HEK293 (cell line): ENCODE results near the gene TRAK1.
A peak's percentile ranks its signal among the peaks of the same experiment; 100 is the strongest.

Experiments
- CTCF ChIA-PET: fragments of 350-600 bp; formaldehyde crosslinking; extraction: SDS; loops from one replicate; lab custom pipeline; 2021; ENCODE audit warnings: antibody characterized with exemption; lab: Yijun Ruan, JAX
- POLR2A ChIA-PET: fragments of 300-600 bp; formaldehyde crosslinking; extraction: SDS; loops from one replicate; lab custom pipeline; 2020; ENCODE audit warnings: antibody characterized with exemption, inconsistent platforms; lab: Yijun Ruan, JAX
- H3K27ac ChIP-seq: fragments of 200-500 bp; sonication (Bioruptor generic); 2 replicates; pipeline ENCODE4 v1.5.1; 2014; ENCODE audit warnings: low read depth, low read length, control low read depth, inconsistent platforms; ENCODE audit errors: extremely low read depth
- H3K36me3 ChIP-seq, 2 experiments: fragments of 200-500 bp in 1 of 2; sonication (Bioruptor generic) in 1 of 2; 1 replicate in 1 of 2; 2 replicates in 1 of 2; pipeline ENCODE4 v1.5.1; 2014 to 2017; ENCODE audit warnings: inconsistent platforms in 2 of 2, low read length in 2 of 2; ENCODE audit not compliant: control insufficient read depth in 2 of 2, insufficient read depth in 1 of 2
- H3K4me1 ChIP-seq: fragments of 200-500 bp; sonication (Bioruptor generic); 2 replicates; pipeline ENCODE4 v1.5.1; 2014; ENCODE audit warnings: mild to moderate bottlenecking, low read length, inconsistent platforms; ENCODE audit not compliant: control insufficient read depth, insufficient read depth
- H3K4me3 ChIP-seq: 2 replicates; pipeline ENCODE4 v1.5.1; 2011; ENCODE audit warnings: low read depth, mild to moderate bottlenecking, control low read depth, low read length, moderate library complexity
- H3K9me3 ChIP-seq: fragments of 200-500 bp; sonication (Bioruptor generic); 2 replicates; pipeline ENCODE4 v1.5.1; 2014; ENCODE audit warnings: low read depth, low read length, inconsistent platforms; ENCODE audit not compliant: control insufficient read depth, insufficient read depth
- GLI2 ChIP-seq: fragments of 450-650 bp; formaldehyde crosslinking; IDR thresholded peaks from 2 replicates; pipeline ENCODE4; 2017; ENCODE audit warnings: missing biosample characterization, missing genetic modification characterization, low read depth, borderline replicate concordance
- GLI4 ChIP-seq: fragments of 450-650 bp; formaldehyde crosslinking; IDR thresholded peaks from 2 replicates; pipeline ENCODE4 v1.5.1; 2016; ENCODE audit warnings: missing biosample characterization, missing genetic modification characterization
- GLIS1 ChIP-seq: fragments of 450-650 bp; formaldehyde crosslinking; IDR thresholded peaks from 2 replicates; pipeline ENCODE4 v1.5.1; 2016; ENCODE audit warnings: missing biosample characterization, missing genetic modification characterization
- GLIS2 ChIP-seq: fragments of 450-650 bp; formaldehyde crosslinking; IDR thresholded peaks from 2 replicates; pipeline ENCODE4 v1.5.1; 2016; ENCODE audit warnings: missing biosample characterization, missing genetic modification characterization
- HOXC10 ChIP-seq: sonication (generic); formaldehyde crosslinking; IDR thresholded peaks from 2 replicates; pipeline ENCODE4 v1.8.1; 2023; ENCODE audit warnings: mild to moderate bottlenecking, missing genetic modification reagents
- KLF10 ChIP-seq: fragments of 450-650 bp; IDR thresholded peaks from 2 replicates; pipeline ENCODE4 v1.5.1; 2018; ENCODE audit warnings: missing biosample characterization, mild to moderate bottlenecking, missing genetic modification characterization
- SP7 ChIP-seq: fragments of 450-650 bp; formaldehyde crosslinking; IDR thresholded peaks from 2 replicates; pipeline ENCODE4 v1.5.1; 2016; ENCODE audit warnings: missing biosample characterization, missing genetic modification characterization
- TCF7L2 ChIP-seq: IDR thresholded peaks from 2 replicates; pipeline ENCODE4 v1.6.1; 2011; ENCODE audit warnings: low read depth, mild to moderate bottlenecking, inconsistent platforms, low read length, moderate library complexity, borderline replicate concordance
- ZBTB17 ChIP-seq: fragments of 450-650 bp; formaldehyde crosslinking; IDR thresholded peaks from 2 replicates; pipeline ENCODE4 v1.5.1; 2016; ENCODE audit warnings: missing biosample characterization, missing genetic modification characterization
- ZBTB7A ChIP-seq: fragments of 450-650 bp; formaldehyde crosslinking; IDR thresholded peaks from 2 replicates; pipeline ENCODE4 v1.5.1; 2016; ENCODE audit warnings: low read depth, missing biosample characterization, missing genetic modification characterization
- ZBTB8A ChIP-seq: fragments of 450-650 bp; formaldehyde crosslinking; IDR thresholded peaks from 2 replicates; pipeline ENCODE4 v1.5.1; 2016; ENCODE audit warnings: missing biosample characterization, missing genetic modification characterization
- ZEB2 ChIP-seq: fragments of 450-650 bp; formaldehyde crosslinking; IDR thresholded peaks from 2 replicates; pipeline ENCODE4 v1.5.1; 2016; ENCODE audit warnings: missing biosample characterization, missing genetic modification characterization
- ZNF133 ChIP-seq: fragments of 450-650 bp; formaldehyde crosslinking; IDR thresholded peaks from 2 replicates; pipeline ENCODE4 v1.5.1; 2016; ENCODE audit warnings: missing biosample characterization, missing genetic modification characterization
- ZNF248 ChIP-seq: fragments of 450-650 bp; formaldehyde crosslinking; IDR thresholded peaks from 2 replicates; pipeline ENCODE4 v1.5.1; 2017; ENCODE audit warnings: missing biosample characterization, missing genetic modification characterization
- ZNF48 ChIP-seq: fragments of 450-650 bp; formaldehyde crosslinking; IDR thresholded peaks from 2 replicates; pipeline ENCODE4 v1.5.1; 2016; ENCODE audit warnings: missing biosample characterization, missing genetic modification characterization
- ZNF544 ChIP-seq: fragments of 450-650 bp; formaldehyde crosslinking; IDR thresholded peaks from 2 replicates; pipeline ENCODE4 v1.5.0; 2017; ENCODE audit warnings: missing biosample characterization, missing genetic modification characterization
- ZNF776 ChIP-seq: fragments of 450-650 bp; formaldehyde crosslinking; IDR thresholded peaks from 2 replicates; pipeline ENCODE4 v1.5.0; 2017; ENCODE audit warnings: missing biosample characterization, missing genetic modification characterization, borderline replicate concordance
- ZNF791 ChIP-seq: fragments of 450-650 bp; formaldehyde crosslinking; IDR thresholded peaks from 2 replicates; pipeline ENCODE4 v1.5.1; 2016; ENCODE audit warnings: missing biosample characterization, missing genetic modification characterization
- TF ChIP-seq, protein P1 (sequence below): fragments of 450-650 bp; IDR thresholded peaks from 2 replicates; pipeline ENCODE4 v1.5.1; 2018; ENCODE audit warnings: missing biosample characterization, mild to moderate bottlenecking, missing genetic modification characterization
- TF ChIP-seq, protein P2 (sequence below): fragments of 450-650 bp; formaldehyde crosslinking; IDR thresholded peaks from 2 replicates; pipeline ENCODE4 v1.5.1; 2016; ENCODE audit warnings: missing biosample characterization, missing genetic modification characterization, borderline replicate concordance
- TF ChIP-seq, protein P3 (sequence below): fragments of 450-650 bp; formaldehyde crosslinking; IDR thresholded peaks from 2 replicates; pipeline ENCODE4 v1.5.1; 2016; ENCODE audit warnings: missing biosample characterization, missing genetic modification characterization
- TF ChIP-seq, protein P4 (sequence below): fragments of 450-650 bp; formaldehyde crosslinking; IDR thresholded peaks from 2 replicates; pipeline ENCODE4 v1.5.1; 2016; ENCODE audit warnings: missing biosample characterization, missing genetic modification characterization
- TF ChIP-seq, protein P5 (sequence below): fragments of 450-650 bp; formaldehyde crosslinking; IDR thresholded peaks from 2 replicates; pipeline ENCODE4 v1.5.1; 2016; ENCODE audit warnings: missing biosample characterization, missing genetic modification characterization

Gene TRAK1

DNA sequence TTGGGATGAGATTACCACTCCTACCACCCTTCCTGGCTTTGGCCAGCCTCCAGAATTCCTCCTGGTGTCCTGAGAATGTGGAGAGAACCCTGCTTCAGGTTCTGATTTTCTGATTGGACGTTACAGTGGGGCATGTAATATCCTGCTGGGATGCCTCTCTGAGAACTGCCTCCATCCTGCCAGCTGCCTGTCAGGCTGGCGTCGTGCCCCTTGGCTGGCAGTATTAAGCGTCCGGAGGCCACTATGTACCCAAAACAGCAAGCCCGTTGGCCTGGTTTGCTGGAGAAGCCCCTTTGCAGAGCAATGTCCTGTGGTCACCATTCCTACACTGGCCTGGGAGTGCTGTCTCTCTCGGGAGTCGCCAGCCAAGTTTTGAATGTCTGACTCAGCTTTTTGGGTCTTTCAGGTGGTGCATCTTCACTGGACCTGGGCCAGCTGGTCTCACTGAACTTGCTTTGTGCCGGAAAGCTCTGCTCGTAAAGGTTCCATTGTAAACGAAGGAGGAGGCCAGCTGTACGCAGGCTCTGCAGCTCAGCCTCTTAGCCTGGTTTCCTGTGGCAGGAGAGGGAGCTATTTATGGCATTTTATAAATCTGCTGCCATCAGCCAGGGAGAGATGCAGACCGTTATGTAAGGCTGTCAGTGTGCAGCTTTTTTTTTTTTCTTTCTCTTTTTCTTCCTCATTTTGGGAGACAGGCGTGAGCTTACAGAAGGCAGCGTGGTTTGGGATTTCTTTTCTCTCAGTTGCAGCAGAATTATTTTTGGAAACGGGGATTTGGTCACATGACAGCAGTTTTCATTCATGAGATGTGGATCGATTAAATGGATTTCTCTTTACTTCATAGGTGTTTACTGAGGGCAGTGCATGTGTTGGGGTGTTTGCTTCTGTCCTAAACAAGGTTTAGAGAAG lies 19.0 kb upstream of the TRAK1 start (continued):
- TF ChIP-seq, protein P1, sequence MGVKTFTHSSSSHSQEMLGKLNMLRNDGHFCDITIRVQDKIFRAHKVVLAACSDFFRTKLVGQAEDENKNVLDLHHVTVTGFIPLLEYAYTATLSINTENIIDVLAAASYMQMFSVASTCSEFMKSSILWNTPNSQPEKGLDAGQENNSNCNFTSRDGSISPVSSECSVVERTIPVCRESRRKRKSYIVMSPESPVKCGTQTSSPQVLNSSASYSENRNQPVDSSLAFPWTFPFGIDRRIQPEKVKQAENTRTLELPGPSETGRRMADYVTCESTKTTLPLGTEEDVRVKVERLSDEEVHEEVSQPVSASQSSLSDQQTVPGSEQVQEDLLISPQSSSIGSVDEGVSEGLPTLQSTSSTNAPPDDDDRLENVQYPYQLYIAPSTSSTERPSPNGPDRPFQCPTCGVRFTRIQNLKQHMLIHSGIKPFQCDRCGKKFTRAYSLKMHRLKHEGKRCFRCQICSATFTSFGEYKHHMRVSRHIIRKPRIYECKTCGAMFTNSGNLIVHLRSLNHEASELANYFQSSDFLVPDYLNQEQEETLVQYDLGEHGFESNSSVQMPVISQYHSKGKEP (tag by site-specific recombination) = no peak
- peak; percentile 54; the same call in 1 of the 2 replicates for TF ChIP-seq KLF10 (tag by site-specific recombination)
- 0 out of 2 replicates have a peak, but pooled peaks have one; percentile 22 for TF ChIP-seq ZBTB8A (tag by site-specific recombination)
- TF ChIP-seq ZEB2 (tag by site-specific recombination) = 0 out of 2 replicates have a peak, but pooled peaks have one; percentile 44
- TF ChIP-seq, protein P2, sequence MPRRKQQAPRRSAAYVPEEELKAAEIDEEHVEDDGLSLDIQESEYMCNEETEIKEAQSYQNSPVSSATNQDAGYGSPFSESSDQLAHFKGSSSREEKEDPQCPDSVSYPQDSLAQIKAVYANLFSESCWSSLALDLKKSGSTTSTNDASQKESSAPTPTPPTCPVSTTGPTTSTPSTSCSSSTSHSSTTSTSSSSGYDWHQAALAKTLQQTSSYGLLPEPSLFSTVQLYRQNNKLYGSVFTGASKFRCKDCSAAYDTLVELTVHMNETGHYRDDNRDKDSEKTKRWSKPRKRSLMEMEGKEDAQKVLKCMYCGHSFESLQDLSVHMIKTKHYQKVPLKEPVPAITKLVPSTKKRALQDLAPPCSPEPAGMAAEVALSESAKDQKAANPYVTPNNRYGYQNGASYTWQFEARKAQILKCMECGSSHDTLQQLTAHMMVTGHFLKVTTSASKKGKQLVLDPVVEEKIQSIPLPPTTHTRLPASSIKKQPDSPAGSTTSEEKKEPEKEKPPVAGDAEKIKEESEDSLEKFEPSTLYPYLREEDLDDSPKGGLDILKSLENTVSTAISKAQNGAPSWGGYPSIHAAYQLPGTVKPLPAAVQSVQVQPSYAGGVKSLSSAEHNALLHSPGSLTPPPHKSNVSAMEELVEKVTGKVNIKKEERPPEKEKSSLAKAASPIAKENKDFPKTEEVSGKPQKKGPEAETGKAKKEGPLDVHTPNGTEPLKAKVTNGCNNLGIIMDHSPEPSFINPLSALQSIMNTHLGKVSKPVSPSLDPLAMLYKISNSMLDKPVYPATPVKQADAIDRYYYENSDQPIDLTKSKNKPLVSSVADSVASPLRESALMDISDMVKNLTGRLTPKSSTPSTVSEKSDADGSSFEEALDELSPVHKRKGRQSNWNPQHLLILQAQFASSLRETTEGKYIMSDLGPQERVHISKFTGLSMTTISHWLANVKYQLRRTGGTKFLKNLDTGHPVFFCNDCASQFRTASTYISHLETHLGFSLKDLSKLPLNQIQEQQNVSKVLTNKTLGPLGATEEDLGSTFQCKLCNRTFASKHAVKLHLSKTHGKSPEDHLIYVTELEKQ (tag by site-specific recombination) = no peak
- TF ChIP-seq HOXC10 = no peak
- peak; percentile 43; the same call in 1 of the 2 replicates for TF ChIP-seq ZBTB17 (tag by site-specific recombination)

DNA sequence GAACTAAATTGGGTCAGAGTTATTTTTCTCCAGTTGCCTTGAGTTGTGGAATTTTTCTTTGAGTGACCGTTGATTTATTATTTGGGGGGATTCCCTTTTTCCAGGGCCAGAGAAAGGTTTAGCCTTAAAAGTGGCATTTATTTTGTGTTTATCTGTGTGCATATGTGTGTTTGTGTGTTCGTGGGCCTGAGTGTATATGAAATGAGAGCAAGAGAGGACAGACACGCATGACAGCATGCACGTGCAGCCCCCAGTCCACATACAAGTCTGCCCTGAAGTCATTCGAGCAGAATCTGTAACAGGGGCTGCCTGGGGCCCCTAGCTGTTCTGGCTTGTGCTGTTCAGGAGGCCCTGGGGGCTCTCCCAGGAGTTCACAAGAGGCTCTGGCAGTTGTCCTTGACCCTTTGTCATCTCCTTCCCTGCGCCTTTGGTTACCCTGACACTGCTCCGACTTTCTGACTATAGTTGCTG lies 18.3 kb upstream of the TRAK1 start:
- ChIA-PET POLR2A (interaction anchor here (0.6 to 0.9 kb wide), 2 partner anchors 58 to 660 kb away, joined by 3 to 4 read pairs; no protein-coding TSS in a partner anchor), CTCF (no interaction called here)
- H3K4me3 ChIP-seq = no peak overlapping the region
- TF ChIP-seq ZNF544 (tag by site-specific recombination) = no peak
- TF ChIP-seq, protein P3, sequence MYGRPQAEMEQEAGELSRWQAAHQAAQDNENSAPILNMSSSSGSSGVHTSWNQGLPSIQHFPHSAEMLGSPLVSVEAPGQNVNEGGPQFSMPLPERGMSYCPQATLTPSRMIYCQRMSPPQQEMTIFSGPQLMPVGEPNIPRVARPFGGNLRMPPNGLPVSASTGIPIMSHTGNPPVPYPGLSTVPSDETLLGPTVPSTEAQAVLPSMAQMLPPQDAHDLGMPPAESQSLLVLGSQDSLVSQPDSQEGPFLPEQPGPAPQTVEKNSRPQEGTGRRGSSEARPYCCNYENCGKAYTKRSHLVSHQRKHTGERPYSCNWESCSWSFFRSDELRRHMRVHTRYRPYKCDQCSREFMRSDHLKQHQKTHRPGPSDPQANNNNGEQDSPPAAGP = no peak
- no peak for TF ChIP-seq GLIS2 (tag by site-specific recombination)
- TF ChIP-seq TCF7L2 = no peak
- no peak for TF ChIP-seq ZNF133 (tag by site-specific recombination)
- TF ChIP-seq ZNF791 (tag by site-specific recombination) = no peak
- TF ChIP-seq SP7 (tag by site-specific recombination) = no peak
- TF ChIP-seq, protein P4, sequence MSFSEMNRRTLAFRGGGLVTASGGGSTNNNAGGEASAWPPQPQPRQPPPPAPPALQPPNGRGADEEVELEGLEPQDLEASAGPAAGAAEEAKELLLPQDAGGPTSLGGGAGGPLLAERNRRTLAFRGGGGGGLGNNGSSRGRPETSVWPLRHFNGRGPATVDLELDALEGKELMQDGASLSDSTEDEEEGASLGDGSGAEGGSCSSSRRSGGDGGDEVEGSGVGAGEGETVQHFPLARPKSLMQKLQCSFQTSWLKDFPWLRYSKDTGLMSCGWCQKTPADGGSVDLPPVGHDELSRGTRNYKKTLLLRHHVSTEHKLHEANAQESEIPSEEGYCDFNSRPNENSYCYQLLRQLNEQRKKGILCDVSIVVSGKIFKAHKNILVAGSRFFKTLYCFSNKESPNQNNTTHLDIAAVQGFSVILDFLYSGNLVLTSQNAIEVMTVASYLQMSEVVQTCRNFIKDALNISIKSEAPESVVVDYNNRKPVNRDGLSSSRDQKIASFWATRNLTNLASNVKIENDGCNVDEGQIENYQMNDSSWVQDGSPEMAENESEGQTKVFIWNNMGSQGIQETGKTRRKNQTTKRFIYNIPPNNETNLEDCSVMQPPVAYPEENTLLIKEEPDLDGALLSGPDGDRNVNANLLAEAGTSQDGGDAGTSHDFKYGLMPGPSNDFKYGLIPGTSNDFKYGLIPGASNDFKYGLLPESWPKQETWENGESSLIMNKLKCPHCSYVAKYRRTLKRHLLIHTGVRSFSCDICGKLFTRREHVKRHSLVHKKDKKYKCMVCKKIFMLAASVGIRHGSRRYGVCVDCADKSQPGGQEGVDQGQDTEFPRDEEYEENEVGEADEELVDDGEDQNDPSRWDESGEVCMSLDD (tag by site-specific recombination) = no peak
- TF ChIP-seq, protein P5, sequence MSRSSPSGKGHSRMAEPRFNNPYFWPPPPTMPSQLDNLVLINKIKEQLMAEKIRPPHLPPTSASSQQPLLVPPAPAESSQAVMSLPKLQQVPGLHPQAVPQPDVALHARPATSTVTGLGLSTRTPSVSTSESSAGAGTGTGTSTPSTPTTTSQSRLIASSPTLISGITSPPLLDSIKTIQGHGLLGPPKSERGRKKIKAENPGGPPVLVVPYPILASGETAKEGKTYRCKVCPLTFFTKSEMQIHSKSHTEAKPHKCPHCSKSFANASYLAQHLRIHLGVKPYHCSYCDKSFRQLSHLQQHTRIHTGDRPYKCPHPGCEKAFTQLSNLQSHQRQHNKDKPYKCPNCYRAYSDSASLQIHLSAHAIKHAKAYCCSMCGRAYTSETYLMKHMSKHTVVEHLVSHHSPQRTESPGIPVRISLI (tag by site-specific recombination) = no peak
- TF ChIP-seq ZBTB7A (tag by site-specific recombination) = no peak
- TF ChIP-seq ZNF248 (tag by site-specific recombination) = no peak
- no peak for TF ChIP-seq GLI2 (tag by site-specific recombination)
- no peak for TF ChIP-seq ZNF776
- TF ChIP-seq GLIS1 (tag by site-specific recombination) = no peak
- TF ChIP-seq ZNF48 (tag by site-specific recombination) = no peak
- no peak for TF ChIP-seq GLI4 (tag by site-specific recombination)
- H3K4me1 ChIP-seq = peaks cover 8% of the 10 kb centered on the region
- no peaks in the 10 kb centered on the region for H3K36me3 ChIP-seq
- H3K27ac ChIP-seq = no peak overlapping the region
- H3K9me3 ChIP-seq = no peaks in the 10 kb centered on the region
